ENCODE results near the gene LSS. TPM values are rescaled to one million over a fixed set of nuclear protein-coding genes. Genes with fewer than 3 reads are reported as not detected.

LSS gene
- 101 and 129 TPM in 2 replicates for total RNA-seq

DNA sequence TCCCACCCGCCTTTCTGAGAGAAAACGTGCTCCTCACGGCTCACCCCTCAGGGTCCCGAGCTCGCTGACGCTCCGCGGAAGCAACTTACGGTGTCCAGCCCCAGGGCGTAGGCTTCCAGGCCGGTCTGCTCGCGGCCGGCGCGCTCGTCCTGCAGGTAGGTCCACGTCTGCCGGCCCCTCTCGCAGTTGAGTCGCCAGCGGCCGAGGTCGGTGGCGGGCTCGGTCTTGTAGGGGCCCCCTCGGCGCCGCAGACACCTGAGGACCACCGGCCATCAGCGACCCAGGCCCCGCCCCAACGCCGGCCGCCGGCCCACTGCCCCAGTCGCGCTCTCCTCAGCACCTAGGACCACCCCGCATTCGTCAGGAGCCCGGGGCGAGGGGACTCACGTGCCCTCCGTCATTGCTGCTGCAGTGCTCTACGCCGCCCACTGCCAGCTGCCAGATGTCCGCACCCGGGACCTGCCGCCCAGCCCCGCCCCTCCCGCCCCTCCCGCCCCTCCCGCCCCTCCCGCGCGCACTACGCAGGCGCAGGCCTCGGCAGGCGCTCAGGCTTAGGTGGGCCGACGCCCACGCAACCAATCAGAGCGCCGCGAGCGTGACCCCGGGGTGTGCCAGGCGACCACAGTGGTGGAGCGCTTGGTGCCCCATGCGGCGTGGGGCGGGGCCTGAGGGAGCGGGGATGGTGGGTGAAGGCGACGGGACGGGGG lies at the start of gene LSS:
Gene LSS (minus strand): TSS at position 430 of the 707 bp plus-strand sequence. CDS start 29 bp downstream, at position 401.

DNA sequence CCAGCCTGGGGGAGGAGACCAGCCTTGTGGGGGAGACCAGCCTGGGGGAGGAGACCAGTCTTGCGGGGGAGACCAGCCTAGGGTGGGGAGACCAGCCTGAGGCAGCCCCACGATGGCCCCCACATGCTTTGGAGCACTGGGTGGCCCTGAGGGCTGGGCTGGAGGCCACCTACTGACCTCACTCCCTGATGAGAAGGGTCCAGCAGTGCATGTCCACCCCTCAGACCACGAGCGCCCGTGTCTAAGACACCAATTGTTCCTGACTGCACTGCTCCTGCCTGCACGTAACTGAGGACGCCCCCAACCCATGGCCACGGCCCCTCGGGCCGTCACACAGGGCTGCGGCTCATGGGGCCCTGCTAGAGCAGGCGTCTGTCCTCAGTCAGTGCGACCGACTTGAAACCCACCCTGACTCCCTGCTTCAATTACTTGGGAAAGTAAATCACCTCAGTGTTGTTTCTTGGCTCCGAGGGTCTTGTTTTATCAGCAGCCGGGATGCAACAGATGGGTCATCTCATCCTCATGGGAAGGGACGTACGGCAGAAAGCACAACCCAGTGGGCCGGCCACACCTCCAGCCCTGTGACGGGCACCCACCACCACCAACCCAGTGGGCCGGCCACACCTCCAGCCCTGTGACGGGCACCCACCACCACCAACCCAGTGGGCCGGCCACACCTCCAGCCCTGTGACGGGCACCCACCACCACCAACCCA lies 44.5 kb downstream of the LSS start, which contains the start of gene SPATC1L:
Gene SPATC1L (minus strand): TSS at position 550 of the 715 bp plus-strand sequence. CDS start 1,643 bp downstream, outside the sequence.

DNA sequence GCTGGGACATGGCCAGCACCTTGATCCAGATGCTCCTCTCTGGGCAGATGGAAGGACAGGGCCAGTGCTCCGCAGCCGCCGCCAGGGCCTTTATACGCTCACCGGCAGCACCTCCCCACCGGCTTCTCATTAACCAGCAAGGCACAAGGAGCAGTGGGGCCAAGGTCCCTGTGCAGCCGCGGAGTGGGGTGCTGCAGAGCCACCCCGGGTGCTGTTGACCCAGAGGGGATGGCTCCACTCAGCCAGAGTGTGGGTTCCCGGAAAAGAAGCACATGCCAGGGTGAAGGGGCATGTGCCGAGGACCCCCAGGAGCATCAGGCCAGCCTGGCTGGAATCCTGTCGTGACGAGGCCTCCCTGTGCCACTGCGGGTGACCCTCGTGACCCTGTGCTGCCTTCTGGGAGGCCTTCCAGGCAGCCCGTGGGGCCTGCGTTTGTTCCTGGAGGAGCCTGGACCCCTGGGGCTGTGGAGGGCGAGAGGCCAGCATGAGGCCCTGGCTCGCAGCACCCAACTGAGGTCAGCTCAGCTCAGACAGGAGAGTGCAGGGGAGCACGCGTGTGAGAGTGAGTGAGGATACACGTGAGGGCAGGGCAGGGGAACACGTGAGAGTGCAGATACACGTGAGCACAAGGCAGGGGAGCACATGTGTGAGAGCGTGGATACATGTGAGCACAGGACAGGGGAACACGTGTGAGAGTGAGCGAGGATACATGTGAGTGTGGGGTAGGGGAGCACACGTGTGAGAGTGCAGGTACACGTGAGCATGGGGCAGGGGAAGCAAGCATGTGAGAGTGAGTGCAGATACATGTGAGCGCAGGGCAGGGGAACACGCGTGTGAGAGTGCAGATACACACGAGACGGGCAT lies 72.8 kb downstream of the LSS start, which contains the start of gene FTCD:
Gene FTCD (minus strand): TSS at position 66 of the 864 bp plus-strand sequence. CDS start 56 bp downstream, at position 10.

Other genes with a start within 250 kb of the LSS start
- gene COL6A1, start 247.0 kb downstream of the LSS start, total RNA-seq = 5,409 and 5,608 TPM in 2 replicates
- 3,138 and 3,212 TPM in 2 replicates for gene COL6A2, start 130.7 kb downstream of the LSS start, total RNA-seq
- gene FTCD, start 73.2 kb downstream of the LSS start, total RNA-seq = 1.4 TPM in 1 of 2 replicates, not detected in the other
- 2.6 and 29.8 TPM in 2 replicates for gene SPATC1L, start 44.3 kb downstream of the LSS start, total RNA-seq
- gene MCM3AP, start 56.8 kb upstream of the LSS start, total RNA-seq = 35.5 and 63.3 TPM in 2 replicates
- 30.0 and 32.7 TPM in 2 replicates for gene YBEY, start 57.6 kb upstream of the LSS start, total RNA-seq
- 1.8 and 1.9 TPM in 2 replicates for gene C21orf58, start 95.1 kb upstream of the LSS start, total RNA-seq
- gene PCNT, start 95.4 kb upstream of the LSS start, total RNA-seq = 10.7 and 14.8 TPM in 2 replicates
- 8.9 and 15.3 TPM in 2 replicates for gene DIP2A, start 230.1 kb upstream of the LSS start, total RNA-seq